GM18505 (cell line): Measurements from ENCODE around the gene KLF1.
"Not testable (repeated sequence)": the region's sequence is repeated elsewhere in the genome, so short reads cannot be mapped to it uniquely, and the experiment has no call there.

Experiments
- ATAC-seq: cut with Tn5 transposase; IDR thresholded peaks from one replicate; pipeline ENCODE4 v1.9.1; 2021; ENCODE audit not compliant: unreplicated experiment
- POLR2A ChIP-seq: IDR thresholded peaks from 4 replicates; pipeline ENCODE4 v1.6.1; 2011; ENCODE audit warnings: borderline replicate concordance; ENCODE audit not compliant: insufficient read depth, insufficient read length; ENCODE audit errors: extremely low read depth

The KLF1 gene

GRCh38 chr19:12886969-12887747 lies at the start of gene KLF1:
Gene KLF1, minus strand, starts transcription at chr19:12887201. Its CDS starts 61 bp downstream, at chr19:12887140.
- ATAC-seq, result no peak
- TF ChIP-seq POLR2A, result no peak

GRCh38 chr19:12936582-12936981 lies 49.6 kb upstream of the KLF1 start:
- no peak for TF ChIP-seq POLR2A
- ATAC-seq, result no peak

- no peak for ATAC-seq
- no peak for TF ChIP-seq POLR2A
Measured at GRCh38 chr19:12935071-12935470, 48.1 kb upstream of the KLF1 start.

- no peak for ATAC-seq
- peak; percentile 95 for TF ChIP-seq POLR2A
Measured at GRCh38 chr19:12933287-12934072, 46.5 kb upstream of the KLF1 start, which contains the start of gene FARSA. Gene FARSA, minus strand, starts transcription at chr19:12933711. Its CDS starts 15 bp downstream, at chr19:12933696.

- ATAC-seq, result no peak
- no peak for TF ChIP-seq POLR2A
Measured at GRCh38 chr19:12932392-12933286, 45.6 kb upstream of the KLF1 start.

- no peak for TF ChIP-seq POLR2A
- no peak for ATAC-seq
Measured at GRCh38 chr19:12930002-12930645, 43.1 kb upstream of the KLF1 start.

- TF ChIP-seq POLR2A, result no peak
- no peak for ATAC-seq
Measured at GRCh38 chr19:12924621-12925310, 37.8 kb upstream of the KLF1 start.

- no peak for ATAC-seq
- TF ChIP-seq POLR2A, result no peak
Measured at GRCh38 chr19:12922959-12923358, 36.0 kb upstream of the KLF1 start.

GRCh38 chr19:12921047-12921446 lies 34.0 kb upstream of the KLF1 start:
- TF ChIP-seq POLR2A, result no peak
- no peak for ATAC-seq

GRCh38 chr19:12918253-12918652 lies 31.3 kb upstream of the KLF1 start:
- ATAC-seq, result no peak
- TF ChIP-seq POLR2A, result no peak

- ATAC-seq, result not testable (repeated sequence)
Measured at GRCh38 chr19:12915860-12916259, 28.9 kb upstream of the KLF1 start.
